Endodermal cell (in vitro differentiated cells): Measurements from ENCODE around the gene MECR. TPM values are rescaled to one million over a fixed set of nuclear protein-coding genes. Genes with fewer than 3 reads are reported as not detected.

ENCODE experiments used
- DNase-seq: peaks from one replicate; pipeline ENCODE4 v3.0.0-alpha.2; 2017
- H3K27ac ChIP-seq: 2 replicates; pipeline ENCODE4 v1.5.1; 2013; ENCODE audit warnings: mild to moderate bottlenecking, low read depth, low read length, moderate library complexity
- H3K27me3 ChIP-seq: 2 replicates; pipeline ENCODE4 v1.6.1; 2013; ENCODE audit warnings: mild to moderate bottlenecking, low read length, moderate library complexity; ENCODE audit not compliant: insufficient read depth, control insufficient read depth, poor library complexity, severe bottlenecking
- H3K36me3 ChIP-seq: 2 replicates; pipeline ENCODE4 v1.7.0; 2013; ENCODE audit warnings: mild to moderate bottlenecking, low read length, moderate library complexity; ENCODE audit not compliant: control insufficient read depth, insufficient read depth
- H3K4me1 ChIP-seq: one replicate; pipeline ENCODE4 v1.7.0; 2013; ENCODE audit warnings: low read length; ENCODE audit not compliant: control insufficient read depth, insufficient read depth
- H3K4me3 ChIP-seq: 2 replicates; pipeline ENCODE4 v1.5.1; 2013; ENCODE audit warnings: mild to moderate bottlenecking, low read length, moderate library complexity
- H3K9ac ChIP-seq: 2 replicates; pipeline ENCODE4 v1.6.1; 2013; ENCODE audit warnings: mild to moderate bottlenecking, low read length, moderate library complexity; ENCODE audit not compliant: poor library complexity, severe bottlenecking; ENCODE audit errors: extremely low read depth
- H3K9me3 ChIP-seq: 2 replicates; pipeline ENCODE4 v1.6.1; 2013; ENCODE audit warnings: mild to moderate bottlenecking, low read length, moderate library complexity; ENCODE audit not compliant: control insufficient read depth
- H3K27ac Mint-ChIP-seq: 2 replicates; pipeline ENCODE4 v1.8.0; 2020; ENCODE audit warnings: mixed read lengths
- H3K27me3 Mint-ChIP-seq: 2 replicates; pipeline ENCODE4 v1.8.0; 2021; ENCODE audit warnings: mild to moderate bottlenecking, mixed read lengths; ENCODE audit not compliant: insufficient read depth
- H3K36me3 Mint-ChIP-seq: 2 replicates; pipeline ENCODE4 v1.8.0; 2020; ENCODE audit warnings: low read depth, mixed read lengths
- H3K4me1 Mint-ChIP-seq: 2 replicates; pipeline ENCODE4 v1.8.0; 2020; ENCODE audit warnings: mixed read lengths
- H3K4me3 Mint-ChIP-seq: 2 replicates; pipeline ENCODE4 v1.8.0; 2020; ENCODE audit warnings: mild to moderate bottlenecking, moderate library complexity, mixed read lengths
- H3K9me3 Mint-ChIP-seq: 2 replicates; pipeline ENCODE4 v1.8.0; 2020; ENCODE audit warnings: mild to moderate bottlenecking, mixed read lengths
- CTCF ChIP-seq: fragments of 200-600 bp; sonication (generic); conservative IDR thresholded peaks from 2 replicates; pipeline ENCODE4 v1.5.0; 2021; ENCODE audit warnings: antibody characterized with exemption, mild to moderate bottlenecking
- WGBS, 2 experiments: methylation state at CpG; one replicate each; pipeline versions ENCODE4 v1.1.5 to v1.1.7; 2013; ENCODE audit warnings: missing lambda C conversion rate in 2 of 2, mixed read lengths in 1 of 2; ENCODE audit not compliant: insufficient coverage in 1 of 2, insufficient read length in 1 of 2; 5-methylcytosine and 5-hydroxymethylcytosine counted together
- total RNA-seq, 2 donors: library from RNA; stranded (reverse); fragmentation: NEBNext Ultra II Directional in 1 of 2; extraction: Animal tissue kit (Norgen Biotek cat#: 25700) in 1 of 2; gene quantifications; 2 replicates in 1 of 2; 3 replicates in 1 of 2; pipeline ENCODE4 v1.2.1, GENCODE V29; 2021

MECR gene
- total RNA-seq, 2 donors from 2014 or later: 33.3 to 38.2 TPM

- Histone ChIP-seq H3K4me1 (peaks cover 4% of the 10 kb centered on the region), H3K9ac (no peak overlapping the region), H3K9me3 (no peaks in the 10 kb centered on the region), H3K4me3 (no peak overlapping the region), H3K36me3 (no peaks in the 10 kb centered on the region), H3K27me3 (no peaks in the 10 kb centered on the region), H3K27ac (peak overlapping the region; percentile 31)
- H3K36me3 Mint-ChIP-seq: peaks cover 20% of the 10 kb centered on the region
- H3K4me1 Mint-ChIP-seq: peaks cover 25% of the 10 kb centered on the region
- 11 to 32% methylated on average over 4 to 7 of the region's 7 CpGs for WGBS, 2 experiments
- peaks cover 3% of the 10 kb centered on the region for H3K9me3 Mint-ChIP-seq
- H3K27ac Mint-ChIP-seq: peak overlapping the region; percentile 87
- peak overlapping the region; percentile 40 for H3K4me3 Mint-ChIP-seq
- H3K27me3 Mint-ChIP-seq: no peaks in the 10 kb centered on the region
- DNase-seq: peak; percentile 94
- no peak for TF ChIP-seq CTCF
Measured at GRCh38 chr1:29271724-29272123, 41.0 kb upstream of the MECR start.

GRCh38 chr1:29270929-29271521, 40.3 kb upstream of the MECR start:
- H3K4me3 Mint-ChIP-seq: peak overlapping the region; percentile 40
- H3K36me3 ChIP-seq: no peaks in the 10 kb centered on the region
- peaks cover 25% of the 10 kb centered on the region for H3K4me1 Mint-ChIP-seq
- H3K27ac Mint-ChIP-seq: peak overlapping the region; percentile 59
- peaks cover 14% of the 10 kb centered on the region for H3K36me3 Mint-ChIP-seq
- no peaks in the 10 kb centered on the region for H3K27me3 ChIP-seq
- no peak for TF ChIP-seq CTCF
- H3K4me1 ChIP-seq: peaks cover 4% of the 10 kb centered on the region
- H3K27me3 Mint-ChIP-seq: no peaks in the 10 kb centered on the region
- no peak overlapping the region for H3K4me3 ChIP-seq
- no peaks in the 10 kb centered on the region for H3K9me3 ChIP-seq
- no peak overlapping the region for H3K27ac ChIP-seq
- 93 to 100% methylated on average over 1 to 2 of the region's 3 CpGs for WGBS, 2 experiments
- no peak overlapping the region for H3K9ac ChIP-seq
- DNase-seq: no peak
- peaks cover under 1% of the 10 kb centered on the region for H3K9me3 Mint-ChIP-seq

- Histone ChIP-seq H3K9ac (no peak overlapping the region), H3K9me3 (no peaks in the 10 kb centered on the region), H3K27ac (no peak overlapping the region), H3K36me3 (no peaks in the 10 kb centered on the region), H3K4me1 (peaks cover 4% of the 10 kb centered on the region), H3K27me3 (no peaks in the 10 kb centered on the region), H3K4me3 (no peak overlapping the region)
- Mint-ChIP-seq H3K27ac (no peak overlapping the region), H3K4me1 (peaks cover 25% of the 10 kb centered on the region), H3K4me3 (no peak overlapping the region), H3K27me3 (no peaks in the 10 kb centered on the region), H3K9me3 (peaks cover 5% of the 10 kb centered on the region), H3K36me3 (peaks cover 16% of the 10 kb centered on the region)
- TF ChIP-seq CTCF: no peak
- no peak for DNase-seq
- 71 to 95% methylated on average over 8 of the region's 8 CpGs for WGBS, 2 experiments
Measured at GRCh38 chr1:29269382-29269781, 38.6 kb upstream of the MECR start.
